AG04450 (cell line): ENCODE measurements around the gene DIP2B. TPM values are rescaled to one million over a fixed set of nuclear protein-coding genes. Genes with fewer than 3 reads are reported as not detected.

Experiments used
- CTCF ChIA-PET: fragments of 300-600, 350-600 bp; formaldehyde crosslinking; extraction: SDS; loops from one replicate; lab custom pipeline; 2022; ENCODE audit warnings: antibody characterized with exemption, inconsistent platforms; lab: Charles Lee
- POLR2A ChIA-PET: fragments of 350-600 bp; formaldehyde crosslinking; extraction: SDS; loops from one replicate; lab custom pipeline; 2021; ENCODE audit warnings: antibody characterized with exemption, inconsistent platforms; lab: Yijun Ruan, JAX
- DNase-seq: peaks from one replicate; pipeline ENCODE4 v3.0.0-alpha.2; 2011; ENCODE audit warnings: low read depth, low spot score
- H3K27ac ChIP-seq: one replicate; pipeline ENCODE4 v1.5.1; 2012; ENCODE audit warnings: low read depth, low read length, control low read depth
- H3K27me3 ChIP-seq: one replicate; pipeline ENCODE4 v1.6.0; 2012; ENCODE audit warnings: low read length; ENCODE audit not compliant: control insufficient read depth, insufficient read depth
- H3K4me3 ChIP-seq: 2 replicates; pipeline ENCODE4 v1.5.1; 2011; ENCODE audit warnings: mild to moderate bottlenecking, low read depth, low read length, control low read depth
- H3K9me3 ChIP-seq: 2 replicates; pipeline ENCODE4 v1.5.1; 2012; ENCODE audit warnings: low read length; ENCODE audit not compliant: control insufficient read depth, insufficient read depth
- polyA plus RNA-seq: library from polyadenylated mRNA; depleted of rRNA; stranded (reverse); fragments of >200 nt; gene quantifications from 2 replicates; pipeline ENCODE4 v1.2.3, GENCODE V29; 2011
- TF ChIP-seq, protein P1 (sequence below): IDR thresholded peaks from 2 replicates; pipeline ENCODE4 v1.5.1; 2011; ENCODE audit warnings: low read depth, low read length, control low read depth, inconsistent platforms

Gene DIP2B
- polyA plus RNA-seq, 1 experiment, result 22.0 TPM

DNA sequence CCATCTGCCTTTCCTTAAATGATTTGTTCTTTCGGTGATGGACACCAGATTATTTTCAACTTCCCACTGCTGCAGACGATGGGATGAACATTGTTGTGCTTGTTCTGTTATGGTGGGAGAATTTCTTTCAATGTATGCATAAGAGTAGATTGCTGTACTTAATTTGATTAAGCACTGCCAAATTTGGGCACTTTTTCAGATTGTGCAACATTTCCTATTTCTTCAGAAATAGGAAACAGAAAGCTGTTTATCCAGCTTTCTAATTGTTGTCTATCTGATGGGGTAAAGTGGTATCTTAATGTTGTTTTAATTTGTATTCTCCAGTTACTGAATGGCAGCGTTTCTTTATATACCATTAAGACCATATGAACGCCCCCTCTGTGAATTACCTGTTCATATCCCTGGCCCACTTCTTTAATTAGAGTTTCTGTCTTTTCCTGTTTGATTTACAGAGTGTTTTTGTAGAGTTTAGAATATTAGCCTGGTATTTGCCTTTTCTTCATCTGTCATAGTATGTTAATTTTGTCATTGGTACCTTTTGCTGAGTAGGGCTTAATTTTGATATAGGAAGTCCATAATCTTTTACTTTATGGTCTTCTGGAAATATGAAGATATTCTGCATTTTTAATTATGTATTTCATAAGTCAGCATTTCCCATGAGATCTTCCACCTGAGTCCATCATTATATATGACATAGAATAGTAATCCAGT is 59.6 kb downstream of the DIP2B start:
- DNase-seq, result no peak
- ChIA-PET POLR2A (no interaction called here), CTCF (interaction anchor here (0.6 kb wide), 1 partner anchor 106 kb away, joined by 5 read pairs; no protein-coding TSS in a partner anchor)

DNA sequence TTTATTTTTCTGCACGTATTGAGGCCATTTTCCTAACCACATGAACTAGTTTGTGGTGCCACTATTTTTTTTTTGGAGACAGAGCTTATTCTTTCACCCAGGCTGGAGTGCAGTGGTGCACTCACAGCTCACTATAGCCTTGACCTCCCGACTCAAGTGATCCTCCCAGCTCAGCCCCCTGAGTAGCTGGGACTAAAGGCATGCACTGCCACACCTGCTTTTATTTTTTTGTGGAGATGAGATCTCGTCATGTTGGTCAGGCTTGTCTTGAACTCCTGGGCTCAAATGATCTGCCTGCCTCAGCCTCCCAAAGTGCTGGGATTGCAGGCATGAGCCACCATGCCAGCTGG is 60.1 kb downstream of the DIP2B start:
- Histone ChIP-seq H3K4me3 (no peak overlapping the region), H3K27me3 (no peaks in the 10 kb centered on the region), H3K9me3 (no peaks in the 10 kb centered on the region), H3K27ac (no peak overlapping the region)
- TF ChIP-seq, protein P1, sequence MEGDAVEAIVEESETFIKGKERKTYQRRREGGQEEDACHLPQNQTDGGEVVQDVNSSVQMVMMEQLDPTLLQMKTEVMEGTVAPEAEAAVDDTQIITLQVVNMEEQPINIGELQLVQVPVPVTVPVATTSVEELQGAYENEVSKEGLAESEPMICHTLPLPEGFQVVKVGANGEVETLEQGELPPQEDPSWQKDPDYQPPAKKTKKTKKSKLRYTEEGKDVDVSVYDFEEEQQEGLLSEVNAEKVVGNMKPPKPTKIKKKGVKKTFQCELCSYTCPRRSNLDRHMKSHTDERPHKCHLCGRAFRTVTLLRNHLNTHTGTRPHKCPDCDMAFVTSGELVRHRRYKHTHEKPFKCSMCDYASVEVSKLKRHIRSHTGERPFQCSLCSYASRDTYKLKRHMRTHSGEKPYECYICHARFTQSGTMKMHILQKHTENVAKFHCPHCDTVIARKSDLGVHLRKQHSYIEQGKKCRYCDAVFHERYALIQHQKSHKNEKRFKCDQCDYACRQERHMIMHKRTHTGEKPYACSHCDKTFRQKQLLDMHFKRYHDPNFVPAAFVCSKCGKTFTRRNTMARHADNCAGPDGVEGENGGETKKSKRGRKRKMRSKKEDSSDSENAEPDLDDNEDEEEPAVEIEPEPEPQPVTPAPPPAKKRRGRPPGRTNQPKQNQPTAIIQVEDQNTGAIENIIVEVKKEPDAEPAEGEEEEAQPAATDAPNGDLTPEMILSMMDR, result no peak
- ChIA-PET POLR2A (no interaction called here), CTCF (no interaction called here)
- DNase-seq, result no peak

More for the DNA sequence above, 59.6 kb downstream of the DIP2B start:
- Histone ChIP-seq H3K27ac (no peak overlapping the region), H3K4me3 (no peak overlapping the region), H3K9me3 (no peaks in the 10 kb centered on the region), H3K27me3 (no peaks in the 10 kb centered on the region)
- TF ChIP-seq, protein P1, result no peak

DNA sequence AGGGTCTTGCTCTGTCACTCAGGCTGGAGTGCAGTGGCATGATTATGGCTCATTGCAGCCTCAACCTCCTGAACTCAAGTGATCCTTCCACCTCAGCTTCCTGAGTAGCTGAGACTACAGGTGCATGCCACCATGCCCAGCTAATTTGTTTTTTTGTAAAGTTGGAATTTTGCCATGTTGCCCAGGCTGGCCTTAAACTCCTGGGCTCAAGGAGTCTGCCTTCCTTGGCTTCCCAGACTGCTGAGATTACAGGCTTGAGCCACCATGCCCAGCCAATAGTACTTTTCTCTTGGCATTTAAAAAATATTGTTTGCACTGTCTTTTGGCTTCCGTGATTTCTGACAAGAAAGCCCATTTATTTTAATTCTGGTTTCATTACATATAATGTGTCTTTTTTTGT is 61.3 kb downstream of the DIP2B start:
- POLR2A ChIA-PET, result no interaction called here
- Histone ChIP-seq H3K27ac (no peak overlapping the region), H3K4me3 (no peak overlapping the region), H3K27me3 (no peaks in the 10 kb centered on the region), H3K9me3 (no peaks in the 10 kb centered on the region)
- DNase-seq, result no peak
- CTCF ChIA-PET, result no interaction called here
- TF ChIP-seq, protein P1, result no peak

DNA sequence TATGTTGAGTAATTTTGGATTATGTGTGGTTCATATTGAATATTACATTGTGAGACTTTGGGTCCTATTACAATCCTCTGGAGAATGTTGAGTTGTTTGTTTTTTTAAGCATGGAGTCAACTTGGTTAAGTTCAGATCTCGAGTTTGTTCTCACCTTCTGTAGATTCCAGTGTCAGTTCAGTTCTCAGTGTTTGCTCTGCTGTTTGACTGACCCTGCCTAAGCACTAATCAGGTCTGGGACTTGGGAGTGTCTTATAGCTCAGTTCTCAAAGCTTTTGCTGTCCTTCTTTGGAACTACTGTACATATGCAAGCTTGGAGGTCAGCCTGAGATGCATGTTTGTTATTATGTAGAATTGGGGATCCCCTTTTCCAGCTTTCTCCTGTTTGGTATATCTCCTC is 63.1 kb downstream of the DIP2B start:
- Histone ChIP-seq H3K9me3 (no peaks in the 10 kb centered on the region), H3K27me3 (no peaks in the 10 kb centered on the region), H3K27ac (peak overlapping the region; percentile 49), H3K4me3 (no peak overlapping the region)
- TF ChIP-seq, protein P1, result no peak
- ChIA-PET CTCF (interaction anchor here (1.1 to 1.2 kb wide), 2 partner anchors 63 to 70 kb away, joined by 3 to 5 read pairs; partner anchors contain the start of gene DIP2B), POLR2A (interaction anchor here (1.4 kb wide), 1 partner anchor 74 kb away, joined by 4 read pairs; no protein-coding TSS in a partner anchor)
- no peak for DNase-seq

DNA sequence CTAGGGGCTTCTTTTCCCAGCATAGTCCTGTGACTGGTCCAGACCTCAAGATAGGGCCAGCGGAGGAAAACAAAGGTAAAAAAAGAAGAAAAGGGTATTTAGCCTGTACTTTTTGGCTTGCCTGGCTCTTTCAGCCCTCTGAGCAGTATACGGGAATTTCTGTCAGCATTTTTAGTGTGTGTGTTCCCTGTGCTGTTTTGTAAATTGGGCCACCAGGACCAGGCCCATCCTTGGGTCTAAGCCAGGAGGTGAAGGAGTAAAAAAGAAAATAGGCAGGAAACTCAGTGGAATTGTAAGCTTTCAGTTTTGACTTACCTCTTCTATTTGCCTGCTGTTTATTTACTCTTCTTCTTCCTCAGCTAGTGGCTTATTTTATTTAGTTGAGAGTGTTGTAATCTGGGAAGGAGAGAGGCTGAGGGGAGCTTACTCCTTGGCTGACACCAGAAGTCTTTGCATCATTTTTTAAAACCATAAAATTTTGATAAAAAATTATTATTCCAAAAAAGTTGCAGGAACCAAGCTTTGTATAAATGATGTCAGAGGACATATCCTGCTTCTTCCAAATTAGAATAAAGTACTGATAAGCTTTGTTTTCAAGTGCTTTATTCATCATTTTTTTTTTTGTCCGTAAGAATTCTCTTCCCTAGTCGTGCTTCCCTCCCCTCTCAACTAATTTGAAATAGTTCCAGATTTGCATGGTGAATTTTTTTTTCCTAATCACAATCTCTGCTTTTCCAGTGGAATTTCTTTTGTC is 63.7 kb downstream of the DIP2B start:
- TF ChIP-seq, protein P1, result no peak
- ChIA-PET POLR2A (interaction anchor here (1.4 kb wide), 1 partner anchor 73 kb away, joined by 4 read pairs; no protein-coding TSS in a partner anchor), CTCF (interaction anchor here (1.1 to 1.2 kb wide), 2 partner anchors 63 to 70 kb away, joined by 3 to 5 read pairs; partner anchors contain the start of gene DIP2B)
- Histone ChIP-seq H3K9me3 (no peaks in the 10 kb centered on the region), H3K27ac (peak overlapping the region; percentile 49), H3K27me3 (no peaks in the 10 kb centered on the region), H3K4me3 (no peak overlapping the region; the same call in 1 of the 2 replicates)
- no peak for DNase-seq
